NCI-H128 (cell line): ENCODE measurements around the gene CALML4.

Experiments
- DNase-seq: peaks from one replicate; lab custom pipeline; 2025; ENCODE audit not compliant: unreplicated experiment; lab: John Stamatoyannopoulos, UW

CALML4 gene

DNA sequence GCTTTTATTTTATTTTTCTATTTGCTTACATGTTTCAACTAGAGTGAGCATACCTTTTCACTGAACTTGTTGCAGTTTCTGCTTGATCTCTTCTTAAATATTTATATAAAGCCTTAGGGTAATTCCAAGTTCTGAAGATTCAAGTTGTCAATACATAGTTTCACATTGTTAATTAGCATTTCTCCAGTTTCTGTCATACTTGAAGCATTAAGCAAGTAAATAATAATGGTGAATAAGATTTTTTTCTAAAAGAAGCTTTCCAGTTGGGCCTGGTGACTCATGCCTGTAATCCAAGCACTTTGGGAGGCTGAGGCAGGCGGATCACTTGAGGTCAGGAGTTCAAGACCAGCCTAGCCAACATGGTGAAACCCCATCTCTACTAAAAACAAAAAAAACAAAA, 53.9 kb downstream of the CALML4 start:
- no peak for DNase-seq

DNA sequence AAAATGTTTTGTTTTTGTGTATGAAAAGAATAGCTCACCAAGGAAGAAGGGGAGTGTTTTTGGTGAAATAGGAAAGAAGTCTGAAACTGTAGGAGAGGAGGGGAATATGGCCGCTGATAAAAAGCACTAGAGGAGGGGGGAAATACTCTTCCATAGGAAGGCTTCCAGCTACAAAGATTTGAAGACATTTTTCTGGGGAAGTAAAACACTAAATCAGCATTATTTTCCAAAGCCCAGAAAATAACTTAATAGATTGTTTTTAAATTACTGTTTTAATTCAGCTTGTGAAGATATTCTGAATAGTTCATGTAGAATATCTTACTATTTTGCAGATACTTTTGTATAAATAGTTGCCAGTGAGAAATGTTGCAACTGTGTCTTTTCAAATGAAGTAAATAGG, 54.9 kb downstream of the CALML4 start:
- DNase-seq, result no peak

DNA sequence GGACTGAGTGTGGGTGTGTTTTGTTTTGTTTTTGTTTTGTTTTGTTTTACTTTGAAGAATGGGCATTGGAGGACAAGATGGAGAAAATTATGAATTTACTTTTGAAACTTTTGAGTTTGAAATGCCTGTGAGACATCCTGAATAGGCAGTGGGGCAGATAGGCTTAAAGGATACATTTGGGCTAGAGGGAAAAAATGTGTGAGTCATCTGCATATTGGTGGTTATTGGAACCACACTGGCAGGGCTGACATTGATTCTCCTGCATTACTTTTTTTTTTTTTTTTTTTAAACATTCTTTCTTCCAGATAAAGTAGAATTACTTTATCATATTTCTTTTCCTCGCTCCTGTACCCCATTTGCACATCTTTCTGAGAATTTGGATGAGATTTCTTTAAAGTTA, 56.1 kb downstream of the CALML4 start:
- no peak for DNase-seq

DNA sequence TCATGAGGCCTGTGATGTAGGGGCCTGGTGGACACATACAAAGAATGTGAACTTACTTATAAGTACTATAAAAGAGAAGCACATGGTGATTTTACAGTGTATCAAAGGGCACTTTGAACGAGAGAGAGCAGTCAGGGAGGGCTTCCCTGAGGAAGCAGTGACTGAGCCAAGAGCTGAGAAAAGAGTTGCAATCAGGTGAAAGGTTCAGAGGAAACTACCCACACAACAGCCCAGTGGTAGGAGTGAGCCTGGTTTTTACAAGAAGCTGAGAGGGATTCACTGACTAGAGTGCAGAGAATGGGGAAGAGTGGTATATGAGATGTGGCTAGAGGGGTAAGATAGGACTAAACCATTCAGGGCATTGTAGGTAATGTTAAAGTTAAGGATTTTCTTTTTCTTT, 57.1 kb downstream of the CALML4 start:
- no peak for DNase-seq

DNA sequence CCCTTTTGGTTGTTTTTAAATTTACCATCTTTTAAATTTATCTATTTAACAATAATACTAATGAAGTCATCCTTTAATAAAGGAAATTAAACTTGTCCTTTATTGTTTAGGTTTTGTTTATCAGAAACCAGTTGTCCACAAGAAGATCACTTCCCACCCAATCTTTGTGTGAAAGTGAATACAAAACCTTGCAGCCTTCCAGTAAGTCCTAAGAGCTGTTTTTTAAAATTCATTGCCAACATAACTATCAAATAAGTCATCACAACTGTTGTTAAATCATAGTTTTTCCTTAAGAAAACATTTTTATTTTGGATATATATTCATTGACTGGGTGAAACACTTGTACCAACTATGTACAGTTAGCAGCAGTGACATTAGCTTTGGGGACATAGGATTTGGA, 59.4 kb downstream of the CALML4 start:
- DNase-seq, result no peak

DNA sequence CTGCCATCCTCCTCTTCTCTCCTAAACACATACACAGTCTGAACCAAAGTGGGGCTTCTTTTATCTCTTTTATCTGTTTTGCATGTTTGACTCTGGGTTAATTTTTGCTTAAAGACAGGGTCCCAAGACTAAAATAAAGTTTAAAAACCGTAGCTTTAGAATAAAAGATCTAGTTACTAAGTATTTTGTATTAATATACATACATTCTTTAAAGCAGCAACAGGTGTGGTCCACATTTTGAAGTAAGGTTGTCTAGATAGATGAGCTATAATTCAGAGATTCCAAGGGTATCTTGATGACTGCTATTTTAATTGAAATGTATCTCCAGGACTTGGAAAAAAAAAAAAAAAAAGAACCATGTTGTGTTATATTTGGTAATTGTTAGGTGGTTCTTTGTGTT, 61.3 kb downstream of the CALML4 start:
- no peak for DNase-seq

DNA sequence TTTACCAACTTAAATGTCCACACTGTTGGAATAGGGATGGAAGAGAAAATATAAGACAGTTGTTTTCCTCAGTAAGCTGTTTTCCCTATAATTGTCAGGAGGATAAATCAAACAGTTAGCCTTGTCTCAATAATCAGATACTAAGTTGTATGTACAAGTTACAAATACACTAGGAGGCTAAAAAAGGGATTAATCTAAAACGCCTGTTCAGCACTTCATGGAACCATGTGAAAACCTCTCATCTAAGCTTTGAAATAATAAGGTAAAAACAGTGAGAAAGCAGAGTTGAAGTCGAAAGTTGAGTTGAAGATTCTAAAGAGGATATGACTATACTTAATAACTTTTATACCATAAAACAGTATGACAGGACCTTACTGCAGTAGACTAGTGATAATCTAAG, 62.0 kb downstream of the CALML4 start:
- DNase-seq, result no peak
